Measurements from ENCODE around the gene SOHLH1.

DNA sequence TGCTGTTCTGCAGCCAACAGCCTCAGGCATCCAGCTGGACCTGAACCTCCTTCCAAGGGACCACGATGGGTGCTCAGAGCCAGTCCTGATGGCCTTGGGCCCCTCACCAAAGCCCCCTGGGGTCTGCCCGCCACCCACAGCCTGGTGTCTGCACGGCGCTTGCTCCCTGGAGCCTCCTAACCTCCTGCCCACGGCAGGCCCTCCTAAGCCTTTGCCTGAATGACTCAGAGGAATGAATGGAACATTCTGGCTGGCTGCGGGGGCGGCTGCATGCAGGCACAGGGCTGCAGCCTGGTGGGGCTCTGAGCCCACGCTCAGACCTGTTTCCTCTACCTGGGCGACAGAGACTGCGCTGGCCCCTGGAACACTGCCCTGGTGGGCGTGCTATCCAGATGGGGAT is 6.9 kb downstream of the SOHLH1 start:
- TF ChIP-seq CTCF (IDR thresholded peaks at IDR 0.05) (no peak), POLR2A (IDR thresholded peaks at IDR 0.05) (no peak)
